GM12878 (cell line): ENCODE data around the gene GUCY2D. TPM values are rescaled to one million over a fixed set of nuclear protein-coding genes. Genes with fewer than 3 reads are reported as not detected.

Experiments used
- BCLAF1 ChIP-seq: fragments of 450-650 bp; IDR thresholded peaks from 2 replicates; pipeline ENCODE4 v1.6.1; 2017; ENCODE audit warnings: antibody characterized with exemption, mild to moderate bottlenecking, moderate library complexity
- CBFB ChIP-seq: IDR thresholded peaks from 2 replicates; pipeline ENCODE4 v1.6.1; 2016; ENCODE audit warnings: antibody characterized with exemption, low read depth
- HCFC1 ChIP-seq: fragments of 150-350 bp; IDR thresholded peaks from 2 replicates; pipeline ENCODE4 v1.6.1; 2014; ENCODE audit warnings: low read length
- IRF3 ChIP-seq: fragments of 450-650 bp; IDR thresholded peaks from 2 replicates; pipeline ENCODE4 v1.6.1; 2014; ENCODE audit warnings: mild to moderate bottlenecking
- MAX ChIP-seq: IDR thresholded peaks from 2 replicates; pipeline ENCODE4 v1.6.1; 2012; ENCODE audit warnings: low read depth, low read length, improper control_type of control experiment
- MEF2B ChIP-seq: fragments of 450-650 bp; IDR thresholded peaks from 2 replicates; pipeline ENCODE4 v1.6.1; 2018; ENCODE audit warnings: mild to moderate bottlenecking, moderate library complexity; ENCODE audit not compliant: partially characterized antibody, poor library complexity, severe bottlenecking
- MTA3 ChIP-seq: IDR thresholded peaks from 2 replicates; pipeline ENCODE4 v1.6.1; 2012; ENCODE audit warnings: low read length, inconsistent platforms, borderline replicate concordance
- NBN ChIP-seq: fragments of 450-650 bp; IDR thresholded peaks from 2 replicates; pipeline ENCODE4 v1.6.1; 2016
- NFYA ChIP-seq: IDR thresholded peaks from 2 replicates; pipeline ENCODE4 v1.6.1; 2011; ENCODE audit warnings: low read depth, mild to moderate bottlenecking, low read length, improper control_type of control experiment, borderline replicate concordance
- PBX3 ChIP-seq: IDR thresholded peaks from 2 replicates; pipeline ENCODE4 v1.6.1; 2011; ENCODE audit warnings: mild to moderate bottlenecking, low read depth, low read length, moderate library complexity; ENCODE audit not compliant: insufficient replicate concordance
- RB1 ChIP-seq: fragments of 450-650 bp; formaldehyde crosslinking; IDR thresholded peaks from 2 replicates; pipeline ENCODE4 v1.6.1; 2017; ENCODE audit warnings: mild to moderate bottlenecking, borderline replicate concordance
- RUNX3 ChIP-seq: IDR thresholded peaks from 2 replicates; pipeline ENCODE4 v1.6.1; 2012; ENCODE audit warnings: low read length, inconsistent platforms
- TCF12 ChIP-seq: IDR thresholded peaks from 2 replicates; pipeline ENCODE4 v1.6.1; 2011; ENCODE audit warnings: low read depth, mild to moderate bottlenecking, low read length
- WRNIP1 ChIP-seq: IDR thresholded peaks from 2 replicates; pipeline ENCODE4 v1.6.1; 2011; ENCODE audit warnings: low read depth, low read length, improper control_type of control experiment, borderline replicate concordance
- YY1 ChIP-seq: IDR thresholded peaks from 2 replicates; pipeline ENCODE4 v1.6.1; 2011; ENCODE audit warnings: low read depth, mild to moderate bottlenecking, low read length
- ZBTB33 ChIP-seq: fragments of 450-650 bp; IDR thresholded peaks from 2 replicates; pipeline ENCODE4 v1.6.1; 2017; ENCODE audit warnings: mild to moderate bottlenecking
- ZNF24 ChIP-seq: fragments of 450-650 bp; IDR thresholded peaks from 2 replicates; pipeline ENCODE4 v1.6.1; 2017; ENCODE audit warnings: antibody characterized with exemption, mild to moderate bottlenecking
- ZNF384 ChIP-seq: IDR thresholded peaks from 2 replicates; pipeline ENCODE4 v1.6.1; 2012; ENCODE audit warnings: low read depth, mild to moderate bottlenecking, low read length, improper control_type of control experiment, borderline replicate concordance
- polyA plus RNA-seq, 11 experiments: library from polyadenylated mRNA; depleted of rRNA in 4 of 11; unstranded in 6 of 11; stranded (reverse) in 5 of 11; fragments of >200 nt; fragmentation: Nextera tagmentation in 4 of 11; fragmentation: Illumina TruSeq in 1 of 11; extraction: Ambion mirVana in 4 of 11; extraction: Trizol in 1 of 11; gene quantifications; 1 replicate in 1 of 11; 2 replicates in 10 of 11; pipeline versions ENCODE4 v1.2.1 to v1.2.3, GENCODE V29; 2011 to 2016; ENCODE audit warnings: inconsistent platforms in 2 of 11, missing spikeins in 2 of 11, low read depth in 1 of 11
- total RNA-seq, 4 experiments: library from RNA; depleted of rRNA in 3 of 4; stranded (reverse); fragments of >200 nt in 3 of 4; fragmentation: Illumina TruSeq in 1 of 4; extraction: Trizol in 1 of 4; gene quantifications; 2 replicates each; pipeline versions ENCODE4 v1.2.1 to v1.2.3, GENCODE V29; 2013 to 2021

The GUCY2D gene
- total and polyA plus RNA-seq, 10 of the 15 experiments (the other 5 are each of a cell fraction or from before 2014, with no cell fraction given) = not detected

- TF ChIP-seq BCLAF1 = no peak
- TF ChIP-seq NBN = no peak
- TF ChIP-seq YY1 = no peak
- TF ChIP-seq IRF3 = no peak
- no peak for TF ChIP-seq WRNIP1
- peak; percentile 24; the same call in 1 of the 2 replicates for TF ChIP-seq MAX
- peak; percentile 77 for TF ChIP-seq RUNX3
- no peak for TF ChIP-seq CBFB
- TF ChIP-seq RB1 = no peak
- no peak for TF ChIP-seq HCFC1
- no peak for TF ChIP-seq TCF12
- TF ChIP-seq MEF2B = no peak
- TF ChIP-seq MTA3 = no peak
- TF ChIP-seq ZNF24 = peak; percentile 96
- no peak for TF ChIP-seq ZBTB33
- TF ChIP-seq ZNF384 = no peak
- no peak for TF ChIP-seq PBX3
- TF ChIP-seq NFYA = no peak
- TF ChIP-seq, all 136 proteins: peak for 9
Observed at GRCh38 chr17:8057691-8058114, 55.3 kb downstream of the GUCY2D start (continued).
